ENCODE results near the gene ALOX15.
"Not testable (repeated sequence)": the region's sequence is repeated elsewhere in the genome, so short reads cannot be mapped to it uniquely, and the experiment has no call there.

The ALOX15 gene

GRCh38 chr17:4617590-4618351, 23.7 kb downstream of the ALOX15 start:
- no peak for DNase-seq

DNA sequence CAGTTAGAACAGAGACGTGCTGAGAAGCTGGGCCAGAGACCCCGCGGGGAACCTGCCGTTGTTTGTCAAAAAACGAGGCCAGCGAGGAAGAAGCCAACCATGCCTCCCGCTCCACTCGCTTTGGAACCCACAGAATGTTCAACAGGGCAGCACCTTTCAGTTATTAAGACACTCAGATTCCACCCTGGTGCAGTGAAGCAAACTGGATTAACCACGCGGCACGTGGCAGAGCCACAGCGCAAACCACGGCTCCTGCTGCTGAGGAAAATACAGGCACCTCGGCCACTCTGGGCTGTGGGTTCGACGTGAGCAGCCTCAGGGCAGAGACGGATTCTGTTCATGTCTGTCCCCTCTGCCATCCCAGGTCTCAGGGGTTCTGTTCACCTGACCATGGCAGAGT, 24.4 kb downstream of the ALOX15 start:
- DNase-seq, result no peak

GRCh38 chr17:4616476-4616875, 25.0 kb downstream of the ALOX15 start:
- DNase-seq, result no peak

DNA sequence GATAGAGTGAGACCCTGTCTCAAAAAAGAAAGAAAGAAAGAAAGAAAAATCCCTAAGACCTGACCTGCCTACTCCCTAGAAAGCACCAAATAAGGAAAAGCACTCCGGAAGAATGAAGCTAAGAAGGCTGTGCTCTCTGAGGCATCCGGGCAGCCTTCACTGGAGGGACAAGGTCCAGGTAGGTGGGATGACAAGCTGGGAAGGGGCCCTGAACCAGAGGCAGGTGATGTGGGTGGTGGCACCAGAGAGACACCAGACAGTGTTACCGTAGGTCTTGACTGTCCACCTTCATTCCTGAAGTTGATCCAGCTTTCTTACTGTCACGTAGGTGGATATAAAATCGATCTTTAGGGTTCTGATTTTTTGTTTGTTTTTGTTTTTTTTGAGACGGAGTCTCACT, 30.8 kb downstream of the ALOX15 start:
- DNase-seq, result no peak

GRCh38 chr17:4610162-4610561, 31.3 kb downstream of the ALOX15 start:
- no peak for DNase-seq

DNA sequence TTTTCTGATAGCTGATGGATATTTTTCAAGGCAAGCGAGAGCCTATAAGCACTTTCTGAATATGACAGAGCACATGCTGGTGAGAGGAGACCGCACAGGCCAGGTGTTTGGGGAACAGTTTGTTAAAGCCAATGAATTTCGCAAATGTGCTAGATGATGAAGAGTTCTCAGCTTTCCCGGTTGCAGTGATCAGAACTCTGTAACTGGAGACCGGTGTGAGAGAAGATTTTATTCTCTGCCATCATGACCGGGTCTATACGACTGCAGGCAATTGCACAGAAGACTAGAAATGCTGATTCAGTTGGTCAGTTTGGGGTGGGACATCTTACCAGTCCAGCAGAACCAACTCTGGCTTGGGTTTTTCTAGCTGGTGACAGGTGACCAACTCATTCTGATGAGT, 31.7 kb downstream of the ALOX15 start:
- no peak for DNase-seq

DNA sequence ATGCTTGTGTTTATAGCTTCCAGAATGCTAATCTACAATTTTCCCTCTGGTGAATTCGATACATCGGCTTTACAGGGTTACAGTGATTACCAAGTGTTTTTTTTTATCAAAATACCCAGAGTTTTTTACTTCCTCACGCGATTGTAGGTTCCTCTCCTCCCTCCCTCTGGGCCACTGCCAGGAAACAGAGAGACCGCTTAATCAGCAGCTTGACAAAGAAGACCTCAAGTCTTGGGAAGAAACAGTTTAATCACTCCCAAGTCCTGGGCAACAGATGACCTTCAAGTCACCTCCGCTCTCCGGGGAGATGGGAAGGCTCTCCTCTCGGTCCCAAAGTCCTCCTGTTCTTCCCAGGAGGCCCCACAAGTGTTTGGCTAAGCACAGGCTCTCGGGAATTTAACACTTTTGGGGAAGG, 33.7 kb downstream of the ALOX15 start:
- peak; percentile 58 for DNase-seq

GRCh38 chr17:4607261-4607741, 34.2 kb downstream of the ALOX15 start:
- DNase-seq, result no peak

- DNase-seq, result no peak
Observed at GRCh38 chr17:4605826-4606225, 35.7 kb downstream of the ALOX15 start.

GRCh38 chr17:4604736-4605135, 36.7 kb downstream of the ALOX15 start:
- DNase-seq, result not testable (repeated sequence)

DNA sequence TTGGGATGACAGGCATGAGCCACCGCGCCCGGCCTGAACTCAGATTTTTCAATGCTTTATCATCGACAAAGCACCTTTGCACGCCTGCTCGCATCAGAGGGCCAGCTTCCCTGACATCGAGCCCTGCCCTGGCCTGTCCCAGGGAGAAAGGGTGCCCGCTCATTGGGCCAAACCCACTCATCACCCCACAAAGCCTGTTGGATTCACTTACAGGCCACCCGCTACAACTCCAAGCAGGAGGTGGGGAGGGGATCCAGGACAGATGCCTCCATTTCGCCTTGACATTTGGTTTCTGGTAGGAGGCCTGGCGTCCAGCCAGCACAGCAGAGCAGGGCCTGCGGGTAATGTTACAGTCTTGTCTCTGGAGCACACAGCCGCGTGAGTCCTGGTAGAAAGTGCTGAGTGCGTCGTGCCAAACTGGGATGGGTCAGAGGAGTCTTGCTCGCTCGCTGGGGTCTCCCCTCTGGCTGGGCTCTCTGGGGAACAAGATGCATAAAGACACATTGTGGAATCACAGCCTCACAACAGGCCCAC, 37.3 kb downstream of the ALOX15 start:
- peak; percentile 58 for DNase-seq

GRCh38 chr17:4602041-4602440, 39.4 kb downstream of the ALOX15 start:
- no peak for DNase-seq

GRCh38 chr17:4601326-4601725, 40.2 kb downstream of the ALOX15 start:
- no peak for DNase-seq

DNA sequence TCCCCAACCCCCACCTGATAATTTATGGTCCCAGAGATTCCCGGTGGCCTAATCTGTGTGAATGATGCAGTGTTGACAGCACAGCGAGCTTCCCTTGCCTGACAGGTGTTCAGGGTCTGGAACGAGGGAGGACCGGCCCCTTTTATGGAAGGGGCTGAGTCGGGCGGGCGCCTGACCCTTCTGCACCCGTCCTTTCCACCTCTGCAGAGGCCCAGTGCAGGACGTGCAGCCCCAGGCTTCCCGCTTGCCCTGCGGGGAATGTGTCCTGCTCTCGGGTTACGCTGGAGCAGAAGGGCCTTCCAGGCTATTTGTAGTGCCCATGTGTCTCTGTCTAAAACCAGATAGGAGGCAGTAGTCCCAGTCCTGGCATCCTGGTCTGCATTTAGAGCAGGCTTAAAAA, 40.9 kb downstream of the ALOX15 start:
- no peak for DNase-seq

GRCh38 chr17:4599505-4600281, 41.8 kb downstream of the ALOX15 start:
- DNase-seq, result no peak

- DNase-seq, result no peak
Observed at GRCh38 chr17:4598776-4599504, 42.5 kb downstream of the ALOX15 start.

DNA sequence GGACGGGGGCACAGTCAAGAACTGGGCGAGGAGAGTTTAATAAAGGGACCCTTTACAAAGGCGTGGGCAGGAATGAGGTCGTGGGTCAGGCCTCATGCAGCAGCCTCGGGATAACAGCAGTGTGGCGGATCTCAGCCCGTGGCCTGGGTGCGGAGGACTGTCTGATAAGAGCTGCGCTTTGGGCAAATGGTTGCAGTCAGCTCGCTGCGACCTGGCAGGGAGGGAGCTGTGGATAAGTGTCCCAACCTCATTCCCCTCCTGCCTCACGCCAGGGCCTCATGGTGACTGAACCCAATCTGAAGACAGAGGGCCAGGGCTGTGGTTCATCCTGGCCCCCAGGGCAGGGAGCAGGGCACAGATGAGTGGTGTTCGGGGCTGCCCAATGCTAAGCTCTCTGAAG, 43.5 kb downstream of the ALOX15 start:
- DNase-seq, result no peak

DNA sequence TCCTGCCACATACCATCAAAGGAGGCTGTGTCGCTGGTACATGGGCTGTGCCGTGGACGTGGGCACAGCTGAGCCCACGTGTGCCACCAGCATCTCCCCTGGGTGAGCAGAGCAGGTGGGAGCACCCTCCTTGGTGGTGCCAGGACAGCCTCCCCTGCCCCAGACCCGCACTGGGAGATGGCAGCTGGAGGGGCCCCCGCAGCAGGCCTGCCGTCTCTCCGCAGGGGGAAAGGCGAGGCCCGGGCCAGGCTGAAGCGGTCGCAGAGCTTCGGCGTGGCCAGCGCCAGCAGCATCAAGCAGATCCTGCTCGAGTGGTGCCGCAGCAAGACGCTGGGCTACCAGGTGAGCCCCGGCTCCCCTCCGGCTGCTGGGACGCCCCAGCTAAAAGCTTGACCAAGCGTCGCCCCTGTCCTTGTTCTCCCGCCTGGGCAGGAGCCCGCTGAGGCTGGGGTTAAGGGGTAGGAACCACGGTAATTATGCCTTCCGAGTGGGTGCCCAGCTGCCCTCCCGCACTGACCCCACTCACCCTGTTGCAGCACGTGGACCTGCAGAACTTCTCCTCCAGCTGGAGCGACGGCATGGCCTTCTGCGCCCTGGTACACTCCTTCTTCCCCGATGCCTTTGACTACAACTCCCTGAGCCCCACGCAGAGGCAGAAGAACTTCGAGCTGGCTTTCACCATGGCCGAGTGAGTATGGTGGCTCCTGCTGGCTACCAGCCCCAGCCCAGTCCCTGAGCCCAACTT, 44.7 kb downstream of the ALOX15 start:
- no peak for DNase-seq

DNA sequence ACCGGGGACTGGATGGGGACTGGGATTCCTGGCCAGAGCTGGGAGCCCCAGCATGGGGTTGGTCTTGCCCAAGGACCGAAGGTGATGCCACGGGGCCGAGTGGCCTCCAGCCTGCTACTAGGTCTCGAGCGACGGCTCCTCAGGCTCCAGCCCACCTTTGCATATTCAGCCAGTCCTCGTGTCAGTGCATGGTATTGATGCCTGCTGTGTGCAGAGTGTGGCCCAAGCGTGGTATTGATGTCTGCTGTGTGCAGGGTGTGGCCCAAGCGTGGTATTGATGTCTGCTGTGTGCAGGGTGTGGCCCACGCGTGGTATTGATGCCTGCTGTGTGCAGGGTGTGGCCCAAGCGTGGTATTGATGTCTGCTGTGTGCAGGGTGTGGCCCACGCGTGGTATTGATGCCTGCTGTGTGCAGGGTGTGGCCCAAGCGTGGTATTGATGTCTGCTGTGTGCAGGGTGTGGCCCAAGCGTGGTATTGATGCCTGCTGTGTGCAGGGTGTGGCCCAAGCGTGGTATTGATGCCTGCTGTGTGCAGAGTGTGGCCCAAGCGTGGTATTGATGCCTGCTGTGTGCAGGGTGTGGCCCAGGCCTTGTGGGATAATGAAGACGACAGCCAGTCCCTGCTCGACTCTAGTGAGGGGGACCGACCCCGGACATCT, 45.7 kb downstream of the ALOX15 start:
- not testable (repeated sequence) for DNase-seq

DNA sequence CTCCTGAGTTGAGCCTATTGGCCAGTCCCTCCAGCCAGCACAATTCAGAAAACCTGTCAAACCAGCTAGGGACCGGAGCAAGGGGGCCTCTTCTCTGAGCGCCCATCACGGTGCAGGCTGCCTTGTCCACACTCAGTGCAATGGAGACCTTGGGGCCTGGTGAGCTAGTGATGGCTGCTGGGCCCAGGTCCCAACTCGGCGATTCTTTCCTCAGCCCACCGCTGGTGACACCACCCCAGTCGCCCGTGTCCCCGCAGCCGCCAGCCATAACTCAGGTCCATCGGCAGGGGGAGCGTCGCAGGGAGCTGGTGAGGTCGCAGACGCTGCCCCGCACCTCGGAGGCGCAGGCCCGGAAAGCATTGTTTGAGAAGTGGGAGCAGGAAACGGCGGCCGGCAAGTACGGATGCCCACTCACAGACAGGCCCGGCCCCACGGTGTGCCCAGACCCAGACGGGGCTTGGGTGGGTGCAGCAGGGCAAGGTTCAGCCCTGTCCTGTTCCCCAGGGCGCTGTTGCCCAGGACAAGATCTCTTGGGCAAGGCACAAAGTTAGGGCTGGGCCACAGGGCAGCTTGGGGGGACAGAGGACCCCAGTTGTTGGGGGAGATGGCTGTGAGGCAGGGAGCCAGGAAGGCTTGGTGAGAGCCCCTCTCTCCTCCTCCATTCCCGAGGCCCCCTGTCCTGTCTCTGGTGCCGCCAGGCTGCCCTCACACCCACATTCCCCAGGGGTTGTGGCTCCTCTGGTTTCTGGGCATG, 46.4 kb downstream of the ALOX15 start:
- DNase-seq, result no peak

DNA sequence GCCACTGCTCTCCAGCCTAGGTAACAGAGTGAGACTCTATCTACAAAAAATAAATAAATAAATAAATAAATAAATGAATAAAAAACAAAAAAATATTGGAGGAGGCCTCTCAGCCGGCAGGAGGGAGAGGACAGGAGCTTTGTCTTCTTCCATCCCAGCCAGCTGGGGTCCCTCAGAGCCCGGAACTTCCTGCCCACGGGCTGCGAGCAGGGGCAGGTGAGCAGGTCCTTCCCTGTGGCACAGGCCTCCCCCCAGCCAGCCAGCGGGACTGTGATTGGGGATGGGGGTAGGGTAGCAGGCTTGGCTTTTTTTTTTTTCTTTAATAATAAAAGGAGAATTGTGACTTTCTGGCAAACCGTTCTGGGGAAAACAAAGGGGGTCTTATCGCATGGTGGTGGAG, 47.1 kb downstream of the ALOX15 start:
- no peak for DNase-seq

Data from right kidney (tissue), 1 donor.